ENCODE results near the gene PRRT2.
"Not testable (repeated sequence)": the region's sequence is repeated elsewhere in the genome, so short reads cannot be mapped to it uniquely, and the experiment has no call there.

The PRRT2 gene

DNA sequence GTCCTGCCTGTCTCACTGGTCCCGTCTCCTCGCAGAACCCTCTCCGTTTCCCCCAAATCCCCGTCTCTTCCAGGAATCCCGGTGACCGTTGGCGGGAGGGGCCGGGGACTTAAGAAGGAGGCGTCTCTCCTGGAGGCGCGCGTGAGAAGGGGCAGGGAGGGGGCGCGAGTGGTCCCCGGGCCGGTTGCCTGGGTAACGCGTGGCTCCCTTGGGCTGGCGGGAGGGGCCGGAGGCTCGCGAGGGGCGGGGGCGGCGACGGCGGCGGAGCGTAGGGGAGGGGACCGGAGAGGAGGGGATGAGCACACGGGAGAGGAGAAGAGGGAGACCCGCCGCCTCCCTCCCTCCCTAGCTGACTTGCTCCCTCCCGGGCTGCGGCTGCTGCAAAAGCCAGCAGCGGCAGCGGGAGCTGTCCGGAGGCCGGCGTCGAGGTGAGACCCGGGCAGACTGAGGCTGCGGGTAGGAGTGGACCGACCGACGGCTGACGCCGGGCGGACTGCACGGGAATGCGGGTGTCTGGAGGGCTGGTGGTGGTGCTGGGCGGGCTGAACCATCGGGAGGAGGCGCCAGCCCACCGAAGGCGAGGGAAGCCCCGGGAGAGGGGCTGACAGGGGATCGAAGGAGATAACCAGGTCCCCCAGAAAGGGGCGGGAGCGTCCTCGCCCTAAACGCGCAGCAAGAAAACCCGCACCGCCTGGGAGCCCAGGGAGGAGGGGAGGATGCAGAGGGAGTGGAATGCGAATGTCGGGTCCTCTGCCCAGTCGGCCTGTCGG is at the start of gene PRRT2:
TSS of gene PRRT2 (plus strand) at position 298 of the 770 bp plus-strand sequence. CDS start 862 bp downstream, outside the sequence.
- DNase-seq, result peak; percentile 70

GRCh38 chr16:29763326-29763725 is 48.7 kb upstream of the PRRT2 start:
- DNase-seq, result no peak

- DNase-seq, result no peak
Observed at GRCh38 chr16:29765167-29766032, 46.6 kb upstream of the PRRT2 start.

GRCh38 chr16:29766571-29766970 is 45.4 kb upstream of the PRRT2 start:
- no peak for DNase-seq

- DNase-seq, result no peak
Observed at GRCh38 chr16:29767062-29767461, 44.9 kb upstream of the PRRT2 start.

DNA sequence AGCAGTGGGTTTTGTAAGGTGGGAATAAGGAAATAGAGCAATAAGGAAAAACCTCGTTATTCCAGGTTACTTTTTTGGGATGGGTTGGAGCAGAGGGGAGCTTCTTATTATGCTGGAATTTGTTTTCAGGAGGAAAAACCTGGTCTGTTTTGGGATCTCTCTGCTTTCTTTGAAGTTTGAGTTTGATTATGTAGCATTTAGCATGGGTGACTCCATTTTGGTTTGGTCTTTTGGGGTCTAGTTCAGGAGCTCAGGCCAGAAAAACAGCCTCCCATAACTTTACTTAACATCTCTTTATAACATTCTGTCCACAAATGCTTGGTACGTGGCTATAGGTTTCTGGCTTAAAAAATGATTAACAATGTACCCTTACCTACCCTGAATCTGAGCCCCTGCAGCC is 42.5 kb upstream of the PRRT2 start:
- no peak for DNase-seq

DNA sequence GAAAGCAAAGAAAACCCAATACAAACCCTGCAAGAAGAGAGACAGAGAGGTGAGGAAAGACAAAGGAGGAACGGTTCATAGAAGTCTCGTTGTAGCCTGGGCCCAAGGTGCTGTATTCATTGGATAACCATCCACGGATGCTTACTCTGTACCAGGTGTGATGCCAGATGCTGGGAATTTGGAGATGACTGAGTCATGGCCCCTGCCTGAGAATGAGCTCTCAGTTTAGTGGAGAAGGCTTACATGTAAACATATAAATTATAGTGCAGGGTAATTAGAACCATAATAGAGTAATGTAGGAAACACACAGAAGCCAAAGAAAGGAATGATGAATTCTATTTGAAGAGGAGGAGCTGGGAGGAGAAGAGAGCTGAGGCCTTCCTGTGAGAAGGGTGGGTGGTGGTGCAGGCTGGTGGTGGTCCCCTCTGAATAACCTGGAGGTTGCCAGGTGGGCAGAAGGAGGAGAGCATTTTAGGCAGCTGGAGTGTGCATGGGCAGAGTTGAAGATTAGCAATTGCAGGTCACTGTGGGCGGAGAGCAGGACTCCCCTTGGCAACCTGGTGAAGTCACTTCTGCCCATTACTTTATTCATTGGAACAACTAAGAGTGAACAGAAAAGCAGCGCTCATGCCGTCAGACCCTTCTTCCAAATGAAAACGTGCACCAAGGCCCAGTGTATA is 41.6 kb upstream of the PRRT2 start:
- no peak for DNase-seq

GRCh38 chr16:29772330-29772729 is 39.7 kb upstream of the PRRT2 start:
- DNase-seq, result not testable (repeated sequence)

GRCh38 chr16:29774730-29775129 is 37.3 kb upstream of the PRRT2 start:
- DNase-seq, result no peak

GRCh38 chr16:29775742-29776408 is 36.1 kb upstream of the PRRT2 start:
- DNase-seq, result no peak

DNA sequence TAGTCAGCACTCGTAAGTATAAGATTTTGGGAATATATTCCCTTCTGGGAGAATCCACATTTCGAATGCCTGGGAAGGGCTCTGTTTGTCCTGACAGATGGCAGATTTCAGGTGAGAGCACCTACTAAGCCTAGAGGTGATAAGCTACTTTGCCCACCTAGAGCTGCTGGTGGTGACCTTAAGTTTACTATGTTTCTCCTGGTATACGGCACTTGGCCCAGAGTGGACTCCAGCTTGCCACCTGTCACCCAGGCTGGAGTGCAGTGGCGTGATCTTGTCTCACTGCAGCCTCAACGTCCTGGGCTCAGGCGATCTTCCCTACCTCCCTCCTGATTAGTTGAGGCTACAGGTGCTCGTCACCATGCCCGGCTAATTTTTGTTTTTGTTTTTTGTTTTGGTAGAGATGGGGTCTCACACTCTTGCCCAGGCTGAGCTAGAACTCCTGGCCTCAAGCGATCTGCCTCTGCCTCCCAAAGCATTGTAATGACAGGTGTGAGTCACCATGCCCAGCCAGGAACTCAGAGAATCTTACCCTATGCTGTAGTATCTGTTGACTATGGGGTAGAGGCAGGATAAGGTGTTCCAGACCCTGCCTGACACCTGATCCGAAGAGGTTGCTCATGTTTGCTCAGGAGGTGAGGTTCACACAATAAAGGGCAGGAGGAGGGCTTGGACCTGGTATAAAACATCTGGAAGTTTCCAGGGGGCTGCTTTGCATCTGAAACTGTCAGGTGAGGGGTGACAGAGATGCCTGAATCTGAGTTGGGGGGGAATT is 34.2 kb upstream of the PRRT2 start, which contains the start of gene ZG16:
TSS of gene ZG16 (plus strand) at position 681 of the 775 bp plus-strand sequence. CDS start 1,011 bp downstream, outside the sequence.
- no peak for DNase-seq

DNA sequence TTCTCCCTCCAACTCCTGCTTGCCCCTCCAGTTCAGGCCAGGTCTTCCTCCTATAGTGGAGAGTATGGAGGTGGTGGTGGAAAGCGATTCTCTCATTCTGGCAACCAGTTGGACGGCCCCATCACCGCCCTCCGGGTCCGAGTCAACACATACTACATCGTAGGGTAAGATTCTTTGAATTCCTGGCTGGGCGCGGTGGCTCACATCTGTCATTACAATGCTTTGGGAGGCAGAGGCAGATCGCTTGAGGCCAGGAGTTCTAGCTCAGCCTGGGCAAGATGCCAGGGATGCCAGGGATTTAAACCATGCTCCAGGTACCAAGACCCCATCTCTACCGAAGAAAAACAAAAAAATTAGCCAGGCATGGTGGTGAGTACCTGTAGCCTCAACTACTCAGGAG is 32.5 kb upstream of the PRRT2 start:
- DNase-seq, result no peak

- DNase-seq, result not testable (repeated sequence)
Observed at GRCh38 chr16:29783094-29783953, 28.7 kb upstream of the PRRT2 start.

DNA sequence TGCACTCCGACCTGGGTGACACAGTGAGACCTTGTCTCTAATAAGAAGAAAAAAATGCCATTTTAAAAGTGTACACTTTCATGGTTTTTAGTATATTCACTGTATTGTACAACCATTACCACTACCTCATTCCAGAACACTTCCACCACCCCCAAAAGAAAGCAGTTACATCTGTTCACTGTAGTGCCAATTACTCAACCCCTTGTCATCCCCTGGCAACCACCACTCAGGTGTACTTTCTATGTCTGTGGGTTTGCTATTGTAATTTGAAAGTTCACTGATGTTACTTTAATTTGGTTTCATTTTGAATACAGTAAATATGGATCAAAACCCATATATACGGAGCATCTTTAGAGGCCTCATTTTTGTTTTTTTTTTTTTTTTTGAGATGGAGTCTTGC is 27.8 kb upstream of the PRRT2 start:
- peak; percentile 30 for DNase-seq

- peak; percentile 86 for DNase-seq
Observed at GRCh38 chr16:29784901-29785500, 27.0 kb upstream of the PRRT2 start.

DNA sequence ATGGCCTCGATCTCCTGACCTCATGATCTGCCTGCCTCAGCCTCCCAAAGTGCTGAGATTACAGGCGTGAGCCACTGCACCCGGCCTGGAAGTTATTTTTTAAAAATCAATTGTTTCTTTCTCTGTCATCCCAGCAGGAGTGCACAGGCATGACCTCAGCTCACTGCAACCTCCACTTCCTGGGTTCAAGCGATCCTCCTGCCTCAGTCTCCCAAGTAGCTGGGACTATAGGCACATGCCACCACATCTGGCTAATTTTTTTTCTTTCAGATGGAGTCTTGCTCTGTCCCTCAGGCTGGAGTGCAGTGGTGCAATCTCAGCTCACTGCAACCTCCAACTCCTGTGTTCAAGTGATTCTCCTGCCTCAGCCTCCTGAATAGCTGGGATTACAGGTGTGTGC is 24.8 kb upstream of the PRRT2 start:
- not testable (repeated sequence) for DNase-seq

DNA sequence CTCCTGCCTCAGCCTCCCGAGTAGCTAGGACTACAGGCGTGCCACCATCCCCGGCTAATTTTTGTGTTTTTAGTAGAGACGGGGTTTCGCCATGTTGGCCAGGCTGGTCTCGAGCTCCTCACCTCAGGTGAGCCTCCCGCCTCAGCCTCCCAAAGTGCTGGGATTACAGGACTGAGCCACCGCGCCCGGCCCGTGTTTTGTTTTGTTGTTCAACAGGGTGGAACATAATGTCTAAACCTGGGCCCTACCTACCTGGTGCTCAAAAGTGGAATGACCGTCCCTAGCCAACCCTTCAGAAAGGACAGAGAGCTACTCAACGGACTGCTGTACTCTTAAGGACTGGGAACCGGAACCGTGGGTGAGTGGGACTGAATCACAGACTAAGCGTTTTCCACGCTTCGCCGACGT is 22.2 kb upstream of the PRRT2 start:
- DNase-seq, result no peak

GRCh38 chr16:29790183-29790948 is 21.6 kb upstream of the PRRT2 start, which contains the start of gene KIF22:
Gene KIF22 (plus strand): TSS chr16:29790751. CDS start chr16:29790760, 9 bp downstream.
- peak; percentile 100 for DNase-seq
